Stomach (tissue), 9 donors: ENCODE results near the gene MOB3B. TPM values are rescaled to one million over a fixed set of nuclear protein-coding genes. Genes with fewer than 3 reads are reported as not detected.

Source experiments
- DNase-seq, 2 donors: peaks; one replicate each; pipeline versions ENCODE4 v3.0.0 to v3.0.0-alpha.2; 2013 to 2019
- H3K27ac ChIP-seq, 5 donors: fragments of 200-600 bp in 4 of 5; sonication (generic) in 4 of 5; one replicate each; pipeline ENCODE4 v1.5.1; 2013 to 2019; ENCODE audit warnings: mild to moderate bottlenecking in 1 of 5, moderate library complexity in 1 of 5
- H3K27me3 ChIP-seq, 3 donors: fragments of 200-600 bp; sonication (generic); one replicate each; pipeline ENCODE4 v1.5.1; 2017 to 2019; ENCODE audit warnings: mixed run types in 1 of 3
- H3K36me3 ChIP-seq, 4 donors: fragments of 200-600 bp; sonication (generic); 1 replicate in 3 of 4; 2 replicates in 1 of 4; pipeline ENCODE4 v1.5.1; 2016 to 2019
- H3K4me1 ChIP-seq, 4 donors: fragments of 200-600 bp; sonication (generic); one replicate each; pipeline ENCODE4 v1.5.1; 2016 to 2019
- H3K4me3 ChIP-seq, 4 donors: fragments of 200-600 bp; sonication (generic) in 3 of 4; one replicate each; pipeline ENCODE4 v1.5.1; 2016 to 2019; ENCODE audit warnings: mild to moderate bottlenecking in 1 of 4
- H3K9me3 ChIP-seq, 4 donors: fragments of 200-600 bp; sonication (generic); one replicate each; pipeline ENCODE4 v1.5.1; 2016 to 2019
- CTCF ChIP-seq, 7 experiments: fragments of 450-650 bp in 4 of 7; fragments of 200-600 bp in 3 of 7; sonication (generic) in 3 of 7; IDR thresholded peaks; one replicate each; pipeline ENCODE4 v1.5.1; 2016 to 2019; ENCODE audit warnings: antibody characterized with exemption in 7 of 7, control low read depth in 2 of 7, mild to moderate bottlenecking in 1 of 7
- EP300 ChIP-seq: sonication (generic); formaldehyde crosslinking; IDR thresholded peaks from one replicate; pipeline ENCODE4 v1.6.1; 2017; ENCODE audit warnings: antibody characterized with exemption
- POLR2A ChIP-seq, 4 donors: fragments of 450-650 bp; IDR thresholded peaks; one replicate each; pipeline ENCODE4 v1.6.1; 2016; ENCODE audit warnings: antibody characterized with exemption in 4 of 4, control low read depth in 2 of 4, mild to moderate bottlenecking in 1 of 4, moderate library complexity in 1 of 4
- POLR2AphosphoS5 ChIP-seq, 3 donors: sonication (generic); formaldehyde crosslinking; IDR thresholded peaks; one replicate each; pipeline ENCODE4 v1.6.1; 2016; ENCODE audit warnings: antibody characterized with exemption in 3 of 3
- WGBS, 5 donors: extraction: QIAGEN DNeasy Blood & Tissue Kit in 3 of 5; methylation state at CpG; one replicate each; pipeline versions ENCODE4 v1.1.5 to v1.1.7; 2013 to 2018; 5-methylcytosine and 5-hydroxymethylcytosine counted together
- intact Hi-C: fragments of 100-400 bp; cut with DNase I; formaldehyde crosslinking; loops from one replicate; pipeline ENCODE4 v1.15.1; 2023; ENCODE audit warnings: low total_unique reads
- polyA plus RNA-seq, 3 donors: library from polyadenylated mRNA; stranded (reverse); fragments of 200-250 nt; gene quantifications; one replicate each; pipeline ENCODE4 v1.2.3, GENCODE V29; 2013
- total RNA-seq, 5 donors: library from RNA; depleted of rRNA; stranded (reverse); fragments of >200 nt; gene quantifications; one replicate each; pipeline versions ENCODE4 v1.1.0 to v1.2.3, GENCODE V29; 2014 to 2016
- donor health status: healthy with polysubstance abuse.
- donor health status: Bipolar disorder and iron deficiency.
- donor health status: healthy.

MOB3B gene
- total and polyA plus RNA-seq, 8 donors, result 4.0 to 32.7 (median 9.7) TPM

GRCh38 chr9:27499451-27499850, 30.2 kb downstream of the MOB3B start:
- Histone ChIP-seq H3K9me3 (no peaks in the 10 kb centered on the region), H3K27me3 (no peaks in the 10 kb centered on the region), H3K4me3 (no peak overlapping the region), H3K27ac (no peak overlapping the region), H3K4me1 (peaks cover 0 to 27% (median 15%) of the 10 kb centered on the region in 4 donors), H3K36me3 (no peaks in the 10 kb centered on the region)
- no peak for TF ChIP-seq POLR2A (IDR thresholded peaks at IDR 0.05)
- TF ChIP-seq POLR2AphosphoS5 (IDR thresholded peaks at IDR 0.05), result no peak
- TF ChIP-seq EP300, result no peak
- intact Hi-C loops, result no loop called here
- WGBS, 5 donors, result 50 to 76% (median 62%) methylated on average over 2 of the region's 2 CpGs
- peak in 1 of 2 donors; percentile 34 for DNase-seq

- no peaks in the 10 kb centered on the region for H3K9me3 ChIP-seq
- H3K27me3 ChIP-seq, result no peaks in the 10 kb centered on the region
- no peaks in the 10 kb centered on the region for H3K36me3 ChIP-seq
- no peak overlapping the region for H3K4me3 ChIP-seq
- no peak for TF ChIP-seq CTCF (IDR thresholded peaks at IDR 0.05)
- TF ChIP-seq POLR2AphosphoS5 (IDR thresholded peaks at IDR 0.05), result no peak
- TF ChIP-seq POLR2A (IDR thresholded peaks at IDR 0.05), result no peak
- no peak for TF ChIP-seq EP300
- peaks cover 0 to 27% (median 15%) of the 10 kb centered on the region in 4 donors for H3K4me1 ChIP-seq
- H3K27ac ChIP-seq, result no peak overlapping the region
- intact Hi-C loops, result no loop called here
- DNase-seq, result no peak
- 83 to 90% (median 84%) methylated on average over 11 of the region's 11 CpGs for WGBS, 5 donors
These were observed 31.7 kb downstream of the MOB3B start for GRCh38 chr9:27497883-27498417.

- WGBS, 5 donors, result 43 to 54% (median 47%) methylated on average over 3 of the region's 3 CpGs
These were observed 33.5 kb downstream of the MOB3B start for GRCh38 chr9:27496135-27496504.

GRCh38 chr9:27495480-27496134, 34.0 kb downstream of the MOB3B start:
- Histone ChIP-seq H3K4me1 (peaks cover 0 to 27% (median 15%) of the 10 kb centered on the region in 4 donors), H3K9me3 (no peaks in the 10 kb centered on the region), H3K27ac (no peak overlapping the region), H3K36me3 (no peaks in the 10 kb centered on the region), H3K4me3 (no peak overlapping the region), H3K27me3 (no peaks in the 10 kb centered on the region)
- WGBS, 5 donors, result 24 to 49% (median 33%) methylated on average over 3 of the region's 3 CpGs
- intact Hi-C loops, result no loop called here
- DNase-seq, result no peak
- TF ChIP-seq POLR2AphosphoS5 (IDR thresholded peaks at IDR 0.05), result no peak
- TF ChIP-seq CTCF (IDR thresholded peaks at IDR 0.05), result no peak
- no peak for TF ChIP-seq EP300
- TF ChIP-seq POLR2A (IDR thresholded peaks at IDR 0.05), result no peak

More at GRCh38 chr9:27496135-27496504, 33.5 kb downstream of the MOB3B start:
- Histone ChIP-seq H3K36me3 (no peaks in the 10 kb centered on the region), H3K4me3 (no peak overlapping the region), H3K27ac (no peak overlapping the region), H3K9me3 (no peaks in the 10 kb centered on the region), H3K27me3 (no peaks in the 10 kb centered on the region), H3K4me1 (peaks cover 0 to 27% (median 15%) of the 10 kb centered on the region in 4 donors)
- DNase-seq, result no peak
- intact Hi-C loops, result no loop called here
- TF ChIP-seq POLR2AphosphoS5 (IDR thresholded peaks at IDR 0.05) (no peak), EP300 (no peak), CTCF (IDR thresholded peaks at IDR 0.05) (no peak), POLR2A (IDR thresholded peaks at IDR 0.05) (no peak)

- H3K4me3 ChIP-seq, result no peak overlapping the region
- H3K9me3 ChIP-seq, result no peaks in the 10 kb centered on the region
- peaks cover 0 to 26% (median 14%) of the 10 kb centered on the region in 4 donors for H3K4me1 ChIP-seq
- DNase-seq, result no peak
- TF ChIP-seq POLR2AphosphoS5 (IDR thresholded peaks at IDR 0.05) (no peak), POLR2A (IDR thresholded peaks at IDR 0.05) (no peak), CTCF (IDR thresholded peaks at IDR 0.05) (no peak), EP300 (no peak)
- H3K36me3 ChIP-seq, result peaks cover 0 to 7% (median 0%) of the 10 kb centered on the region in 4 donors
- intact Hi-C loops, result no loop called here
- 58 to 87% (median 75%) methylated on average over 1 of the region's 1 CpG for WGBS, 5 donors
- H3K27me3 ChIP-seq, result no peaks in the 10 kb centered on the region
- no peak overlapping the region for H3K27ac ChIP-seq
These were observed 38.5 kb downstream of the MOB3B start for GRCh38 chr9:27491154-27491553.
